ENCODE results near the gene RAET1L. TPM values are rescaled to one million over a fixed set of nuclear protein-coding genes. Genes with fewer than 3 reads are reported as not detected.
"Not testable (repeated sequence)": the region's sequence is repeated elsewhere in the genome, so short reads cannot be mapped to it uniquely, and the experiment has no call there.

RAET1L gene
- total RNA-seq, 1 donor from 2014 or later = 0.99 TPM

DNA sequence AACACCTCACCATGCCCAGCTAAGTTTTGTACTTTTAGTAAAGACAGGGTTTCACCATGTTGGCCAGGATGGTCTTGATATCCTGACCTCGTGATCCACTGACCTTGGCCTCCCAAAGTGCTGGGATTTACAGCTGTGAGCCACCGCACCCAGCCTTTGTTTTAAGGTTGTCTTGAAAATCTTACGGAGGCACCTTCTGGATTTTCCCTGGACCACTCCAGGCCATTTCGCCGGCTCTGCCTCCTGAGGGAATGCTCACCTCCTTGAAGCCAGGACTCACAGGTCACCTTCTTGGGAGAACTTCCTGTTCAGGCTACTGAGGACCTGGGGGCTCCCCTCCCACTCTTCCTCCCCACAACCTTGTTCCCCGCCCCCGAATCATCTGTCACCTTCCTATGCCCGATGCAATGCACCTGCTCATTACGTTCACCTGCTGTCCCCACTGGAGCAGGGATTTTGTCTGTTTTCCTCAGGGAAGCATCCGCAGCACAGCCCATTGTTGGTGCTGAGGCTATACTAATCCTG is 19.4 kb upstream of the RAET1L start:
- no peak for DNase-seq (ENCODE audit: low read depth)

DNA sequence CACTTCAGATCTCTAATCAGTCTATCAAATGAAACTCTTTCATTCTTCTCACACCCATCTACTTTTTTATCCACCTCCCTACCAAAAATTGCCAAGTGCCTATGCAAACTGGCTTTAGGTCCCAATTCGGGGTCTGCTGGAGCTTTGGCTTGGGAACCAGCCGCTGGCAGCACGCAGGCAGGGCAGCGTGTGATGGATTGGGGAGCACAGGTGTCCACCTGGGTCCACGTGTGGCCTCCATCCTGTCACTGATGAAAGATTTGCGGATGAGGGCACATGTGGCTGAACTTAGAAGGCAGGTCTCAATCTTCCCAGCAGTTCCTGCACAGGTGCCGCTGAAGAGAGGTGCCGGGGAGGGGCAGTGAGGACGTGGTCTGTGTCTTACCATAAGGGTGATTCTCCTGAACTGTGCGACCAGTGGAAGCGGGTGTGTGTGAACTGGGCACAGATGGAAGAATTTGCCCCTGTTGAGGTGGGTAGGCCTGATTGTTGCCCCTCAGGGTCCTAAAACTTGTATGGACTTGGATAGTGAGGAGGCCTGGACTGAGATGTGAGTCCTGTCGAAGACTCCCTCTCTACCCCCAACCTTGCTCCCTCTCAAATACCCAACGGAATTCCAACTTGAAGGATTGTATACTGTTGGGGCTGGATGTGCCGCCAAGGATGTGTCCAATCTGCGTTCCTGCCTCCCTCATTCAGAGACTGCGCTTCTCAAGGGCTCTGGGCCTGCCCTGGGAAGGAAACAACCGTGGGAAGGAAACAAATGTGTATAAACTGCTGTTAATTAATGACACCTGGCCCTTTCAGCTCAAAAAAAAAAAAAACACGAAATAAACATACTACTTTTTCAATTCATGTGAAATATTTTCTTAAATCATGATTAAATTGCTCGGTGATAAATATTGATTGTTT is 18.4 kb upstream of the RAET1L start:
- no peak for DNase-seq (ENCODE audit: low read depth)

DNA sequence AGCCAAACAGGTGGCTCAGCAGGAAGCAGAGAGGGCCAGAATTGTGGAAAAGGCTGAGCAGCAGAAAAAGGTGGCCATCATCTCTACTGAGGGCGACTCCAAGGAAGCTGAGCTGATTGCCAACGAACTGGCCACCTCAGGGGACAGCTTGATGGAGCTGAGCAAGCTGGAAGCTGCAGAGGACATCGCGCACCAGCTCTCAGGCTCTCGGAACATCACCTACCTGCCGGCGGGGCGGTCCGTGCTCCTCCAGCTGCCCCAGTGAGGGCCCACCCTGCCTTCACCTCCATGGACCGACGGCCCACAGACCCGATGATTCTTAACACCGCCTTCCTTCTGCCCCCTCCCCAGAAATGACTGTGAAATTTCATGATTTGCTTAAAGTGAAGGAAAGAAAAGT is 17.8 kb upstream of the RAET1L start:
- no peak for DNase-seq (ENCODE audit: low read depth)

DNA sequence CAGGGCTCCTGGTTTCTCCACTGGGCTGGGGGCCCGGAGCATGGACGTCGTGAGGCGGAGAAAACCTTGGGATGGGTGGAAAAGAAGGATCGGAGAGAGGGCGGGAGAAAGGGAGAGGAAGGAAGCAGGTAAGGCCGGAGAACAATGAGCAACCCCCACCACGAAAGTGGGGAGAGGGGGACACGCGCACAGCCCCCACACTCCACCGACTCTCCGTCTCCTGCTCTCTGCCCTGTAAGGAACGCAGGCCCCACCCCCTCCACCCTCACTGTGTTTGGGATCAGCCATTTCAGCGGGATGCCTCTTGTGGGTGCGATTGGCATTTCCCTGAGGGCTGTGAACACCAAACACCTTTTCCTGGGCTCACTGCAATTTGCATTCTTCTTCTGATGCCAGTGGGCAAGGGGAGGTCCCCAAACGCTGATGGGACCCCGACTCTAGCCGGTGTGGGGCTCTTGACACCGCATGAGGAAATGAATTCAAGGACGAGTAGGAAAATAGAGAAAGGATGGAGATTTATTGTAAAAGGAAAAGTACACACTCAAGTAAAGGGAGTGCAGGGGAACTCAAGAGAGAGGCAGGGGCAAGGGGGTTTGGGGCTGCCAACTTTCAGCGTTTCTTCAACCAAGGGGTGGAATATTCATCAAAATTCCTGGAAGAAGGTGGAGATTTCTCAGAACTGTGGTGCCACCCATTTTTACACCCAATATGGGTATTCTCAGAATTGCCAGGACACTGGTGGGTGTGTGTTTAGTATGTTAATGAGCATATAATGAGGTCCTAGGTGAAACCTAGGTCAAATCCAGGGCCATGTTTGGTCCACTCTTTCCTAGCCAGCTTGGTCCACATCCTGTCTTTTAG is 13.1 kb upstream of the RAET1L start:
- no peak for DNase-seq (ENCODE audit: low read depth)

DNA sequence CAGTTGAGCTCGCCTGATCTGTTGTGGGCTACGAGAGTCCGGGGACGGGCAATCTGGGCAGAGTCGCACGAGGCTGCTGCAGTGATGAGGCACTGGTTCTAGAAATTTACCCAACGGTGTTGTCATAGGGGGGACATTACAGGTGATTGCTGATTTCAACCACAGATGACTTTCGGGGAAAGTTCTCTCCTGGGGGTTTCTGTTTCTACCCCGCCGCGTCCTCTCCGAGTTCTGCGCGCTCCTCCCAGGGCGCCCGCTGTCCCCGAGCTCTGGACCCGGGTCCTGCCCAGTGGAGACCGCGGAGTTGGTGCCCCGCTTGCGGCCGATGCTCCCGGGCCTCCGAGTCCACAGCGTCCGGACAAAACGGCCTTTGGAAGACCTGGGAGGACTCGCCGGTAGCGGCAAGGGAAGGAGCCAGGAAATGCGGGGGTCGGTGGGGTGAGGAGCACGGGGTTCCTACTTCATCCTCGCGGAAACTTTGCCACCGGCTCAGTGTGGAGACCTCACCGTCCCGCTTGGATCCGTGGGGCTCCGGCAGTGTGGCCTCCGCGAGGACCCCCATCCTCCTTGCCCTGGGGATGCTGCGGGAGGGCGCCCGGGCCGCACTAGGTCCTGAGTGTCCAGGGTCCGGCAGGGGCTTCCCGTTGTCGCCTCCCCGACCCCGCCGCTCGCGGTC is 12.3 kb upstream of the RAET1L start:
- no peak for DNase-seq (ENCODE audit: low read depth)

DNA sequence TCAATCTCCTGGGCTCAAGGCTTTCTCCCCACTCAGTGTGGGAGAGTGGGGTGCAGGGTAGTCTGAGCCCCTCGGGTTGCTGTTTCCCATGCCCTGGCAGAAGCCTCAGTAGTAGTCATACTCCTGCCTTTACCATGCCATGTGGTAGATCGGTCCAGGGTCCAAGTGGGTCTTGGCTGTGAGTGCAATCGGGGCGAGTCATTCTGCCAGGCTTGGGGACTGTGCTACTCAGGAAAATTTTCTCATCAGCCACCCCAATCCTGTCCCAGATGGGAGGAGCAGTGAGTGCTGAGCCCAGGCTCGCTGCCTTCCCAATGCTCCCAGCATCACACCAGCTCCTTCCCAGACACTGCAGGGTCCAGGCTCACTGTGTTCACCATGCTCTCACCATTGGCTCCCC is 10.7 kb upstream of the RAET1L start:
- no peak for DNase-seq (ENCODE audit: low read depth)

DNA sequence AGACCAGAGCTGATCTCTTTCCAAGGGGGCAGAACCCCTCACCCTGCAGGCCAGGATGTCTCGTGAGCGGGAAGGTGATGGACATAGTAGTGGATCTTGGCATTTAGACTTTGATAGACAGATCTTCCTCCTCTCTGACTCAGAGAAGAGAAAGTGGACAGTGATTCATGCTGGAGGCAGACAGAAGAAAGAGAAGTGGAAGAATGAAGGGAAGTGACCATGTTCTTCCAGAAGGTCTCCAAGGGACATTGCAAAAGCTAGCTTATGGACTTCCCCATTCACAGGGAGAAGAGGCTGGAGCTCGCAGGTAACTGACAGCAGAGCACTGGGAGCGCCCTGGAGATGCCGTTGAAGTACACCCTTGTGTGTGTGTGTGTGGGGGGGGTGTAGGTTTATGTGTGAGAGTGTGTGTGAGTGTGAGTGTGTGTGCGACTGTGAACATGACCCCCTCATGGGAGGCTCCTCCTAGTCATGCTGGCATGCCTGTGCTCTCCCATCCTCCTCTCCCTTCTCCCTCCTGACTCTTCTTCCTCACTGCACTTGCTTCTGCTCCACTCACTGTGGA is 8.0 kb upstream of the RAET1L start:
- DNase-seq (ENCODE audit: low read depth) = no peak

DNA sequence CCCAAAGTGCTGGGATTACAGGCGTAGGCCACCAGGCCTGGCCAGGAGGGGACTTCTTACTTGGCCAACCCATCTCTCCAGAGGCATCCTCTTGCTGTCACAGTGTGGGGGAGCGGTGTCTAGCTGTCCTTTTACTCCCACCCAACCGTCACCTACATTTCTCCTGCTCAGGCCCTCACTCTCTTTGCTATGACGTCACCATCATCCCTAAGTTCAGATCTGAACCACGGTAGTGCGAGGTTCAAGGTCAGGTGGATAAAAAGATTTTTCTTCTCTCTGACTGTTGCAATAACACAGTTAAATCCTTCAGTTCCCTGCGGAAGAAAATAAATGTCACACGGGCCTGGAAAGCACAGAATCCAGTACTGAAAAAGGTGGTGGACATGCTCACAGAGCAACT is 7.3 kb upstream of the RAET1L start:
- DNase-seq (ENCODE audit: low read depth) = no peak

DNA sequence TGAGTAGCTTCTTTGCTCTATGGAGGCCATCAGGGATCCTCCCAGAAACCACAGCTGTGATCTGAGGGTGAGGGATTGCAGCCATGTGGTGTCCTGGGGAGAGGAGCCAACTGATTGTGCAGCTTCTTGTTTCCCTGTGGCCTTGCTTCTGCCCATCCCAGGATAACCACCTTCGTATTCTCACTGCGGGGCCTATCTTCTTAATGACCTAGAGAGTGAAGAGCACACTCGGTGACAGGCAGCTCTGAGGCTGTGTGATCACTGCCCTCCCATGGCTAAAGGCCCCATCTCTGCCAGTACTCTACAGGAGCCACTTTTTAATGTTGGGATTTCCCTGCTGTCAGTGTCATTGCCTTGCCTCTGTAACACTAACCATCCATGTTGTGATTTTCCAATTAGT is 5.3 kb upstream of the RAET1L start:
- DNase-seq (ENCODE audit: low read depth) = no peak

DNA sequence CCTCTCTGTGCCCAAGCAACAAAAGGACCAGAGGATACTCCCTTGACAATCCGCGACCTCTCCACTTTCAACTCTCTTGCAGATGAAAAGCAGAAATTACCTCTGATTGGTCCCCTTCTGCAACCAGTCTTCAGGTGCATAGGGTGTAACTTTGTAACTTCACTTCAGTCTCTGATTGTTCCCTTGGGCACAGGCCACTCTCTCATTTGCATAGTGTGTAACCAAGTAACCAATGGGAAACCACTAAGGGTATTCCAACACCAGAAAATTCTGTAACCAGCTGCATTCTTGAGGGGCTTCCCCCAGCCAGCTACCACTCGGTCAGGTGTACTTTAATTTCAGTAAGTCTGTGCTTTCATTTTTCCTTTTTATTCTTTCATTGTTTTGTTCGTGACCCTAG is 4.4 kb upstream of the RAET1L start:
- no peak for DNase-seq (ENCODE audit: low read depth)

DNA sequence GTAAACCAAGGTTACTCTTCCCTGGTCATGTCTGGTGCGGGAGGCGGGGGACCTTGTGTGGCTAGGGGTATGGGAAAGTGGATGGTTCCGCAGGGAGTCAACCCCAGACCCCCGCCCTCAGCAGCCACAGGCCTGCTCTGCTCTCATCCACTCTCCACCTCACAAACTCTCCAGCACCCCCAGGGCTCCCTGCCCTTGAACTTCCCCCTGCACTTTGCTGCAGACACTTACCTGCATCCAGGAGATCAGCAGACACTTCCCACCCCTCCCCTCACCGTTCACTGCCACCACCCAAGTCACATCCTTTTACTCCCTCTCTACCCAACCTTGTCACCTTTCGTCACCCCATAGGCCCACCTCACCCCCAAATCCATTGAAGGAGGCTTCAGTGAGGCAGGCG is 3.9 kb upstream of the RAET1L start:
- no peak for DNase-seq (ENCODE audit: low read depth)

DNA sequence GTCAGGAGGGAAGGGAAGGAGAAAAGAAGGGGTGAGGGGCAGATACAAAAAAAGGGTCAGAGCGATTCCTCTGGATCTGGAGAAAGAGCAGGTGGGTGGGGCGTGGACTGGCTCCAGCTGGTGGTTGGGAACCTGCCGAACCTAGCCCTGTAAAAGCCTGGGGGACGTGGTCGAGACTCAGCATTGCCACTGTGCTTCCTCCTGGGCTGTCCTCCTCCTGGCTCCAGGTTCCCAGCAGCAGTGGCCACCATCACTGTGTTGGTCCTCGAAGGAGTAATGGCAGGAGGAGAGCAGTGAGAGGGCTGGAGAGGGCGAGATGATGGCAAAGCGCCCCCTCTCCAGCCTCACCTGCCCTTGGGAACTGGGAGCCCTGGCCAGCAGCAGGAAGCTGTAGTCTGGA is 3.5 kb upstream of the RAET1L start:
- no peak for DNase-seq (ENCODE audit: low read depth)

DNA sequence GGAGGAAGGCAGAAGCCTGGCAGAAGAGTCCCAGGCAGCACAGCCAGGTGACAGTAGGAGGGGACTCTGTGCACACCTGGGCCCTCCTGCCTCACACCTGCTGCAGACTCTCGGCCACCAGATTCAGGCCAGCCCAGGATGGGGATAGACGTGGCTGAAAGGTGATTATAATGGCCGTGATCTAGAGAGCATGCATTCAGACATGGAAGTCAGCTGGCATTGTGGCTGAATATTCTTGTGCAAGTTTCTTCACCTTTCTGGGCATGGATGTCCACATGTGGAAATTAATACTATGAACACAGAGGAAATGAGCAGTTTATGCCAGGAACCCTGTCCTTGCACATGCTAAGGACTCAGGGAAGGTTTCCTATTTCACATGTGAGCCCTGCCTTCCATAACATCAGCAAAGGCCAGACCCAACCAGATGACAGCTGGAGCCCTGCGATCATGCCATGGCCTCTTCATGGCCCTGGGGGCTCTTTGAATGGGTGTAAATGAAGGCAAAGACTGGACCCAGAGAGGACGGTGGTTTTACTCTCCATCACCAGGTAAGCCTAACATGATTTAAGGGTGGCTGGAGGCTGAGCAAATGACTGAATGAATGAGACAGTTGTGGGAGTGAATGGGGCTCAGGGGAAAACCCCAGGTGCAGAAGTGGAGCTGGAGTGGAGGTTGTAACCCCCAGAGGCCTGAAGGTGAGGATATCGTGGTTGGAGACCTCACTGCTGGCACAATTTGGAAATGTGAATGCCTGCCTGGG is 2.7 kb upstream of the RAET1L start:
- no peak for DNase-seq (ENCODE audit: low read depth)

DNA sequence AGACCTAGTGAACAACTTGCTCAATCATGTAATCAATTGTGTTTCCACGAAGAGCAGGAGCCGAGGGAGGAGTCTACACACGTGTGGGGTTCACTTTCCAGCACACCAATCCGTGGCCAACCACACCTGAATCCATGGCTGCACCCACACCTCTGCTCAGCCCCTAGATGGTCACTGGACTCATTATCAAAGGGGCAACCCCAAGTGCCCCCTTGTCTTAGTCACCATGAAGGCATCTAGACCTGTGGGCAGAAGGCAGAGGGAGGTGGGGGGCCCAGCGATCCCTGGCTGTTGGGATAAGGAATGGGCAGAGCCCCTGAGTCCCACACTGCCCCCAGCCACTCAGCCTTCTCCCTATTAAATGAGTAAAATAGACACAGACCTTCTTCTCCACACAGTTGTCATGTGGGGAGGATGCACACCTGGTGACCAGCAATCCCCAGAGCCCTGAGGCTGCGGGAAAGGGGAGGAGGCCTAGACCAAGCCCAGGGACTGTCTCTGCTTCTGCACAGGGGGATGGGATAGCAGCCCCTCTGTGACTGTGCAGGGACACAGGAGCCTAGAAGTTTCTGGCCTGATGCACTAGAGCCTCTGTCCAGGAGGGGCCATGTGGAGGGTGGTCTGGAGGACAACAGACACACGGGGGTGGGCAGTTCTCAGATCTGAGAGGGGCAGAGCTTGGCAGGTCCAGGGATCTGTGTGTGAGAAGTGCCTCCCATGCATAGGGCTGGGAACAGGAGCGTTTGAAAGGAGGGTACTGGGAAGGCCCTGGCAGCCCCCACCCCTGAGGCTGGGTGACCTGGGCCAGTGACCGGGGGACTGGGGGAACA is 1.9 kb upstream of the RAET1L start:
- DNase-seq (ENCODE audit: low read depth) = no peak

DNA sequence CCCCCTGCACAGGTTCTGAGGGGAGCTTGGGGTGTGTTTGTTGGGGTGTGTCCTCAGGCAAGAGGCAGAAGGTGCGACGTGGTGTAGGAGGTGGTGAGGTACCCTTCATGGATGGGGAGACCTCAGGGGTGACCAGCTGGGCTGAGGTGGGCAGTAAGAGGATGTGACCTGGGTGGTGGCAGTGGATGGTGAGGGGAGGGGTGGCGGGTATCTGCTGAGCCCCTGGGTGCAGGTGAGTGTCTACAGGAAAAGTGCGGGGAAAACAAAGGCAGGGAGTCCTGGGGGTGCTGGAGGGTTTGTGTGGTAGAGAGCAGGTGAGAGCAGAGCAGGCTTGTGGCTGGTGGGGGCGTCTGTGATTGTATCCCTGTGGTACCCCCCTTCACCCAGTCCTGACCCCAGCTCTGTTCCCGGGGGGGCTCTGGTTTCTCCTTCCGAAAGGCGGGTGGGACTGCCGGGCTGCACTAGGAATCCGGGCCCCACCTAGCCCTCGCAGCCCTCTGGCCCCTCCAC is 631 bp downstream of the RAET1L start:
- no peak for DNase-seq (ENCODE audit: low read depth)

DNA sequence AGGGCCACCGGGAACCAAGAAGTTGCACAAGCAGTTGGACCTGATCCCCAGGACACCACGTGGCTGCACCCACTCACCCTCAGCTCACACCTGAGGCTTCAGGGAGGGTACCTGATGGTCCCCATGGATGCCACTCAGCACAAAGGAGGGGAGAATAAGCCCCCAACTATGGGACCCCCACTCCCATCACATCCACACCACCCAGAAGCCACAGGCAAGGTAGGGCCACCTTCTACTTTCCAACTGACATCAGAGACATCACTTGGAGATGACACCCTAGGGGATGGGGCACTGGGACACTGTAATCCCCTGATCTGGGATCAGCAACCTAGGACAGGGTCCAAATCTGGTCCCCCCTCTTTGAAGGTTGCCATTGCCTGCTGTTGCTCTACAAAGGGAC is 1.3 kb downstream of the RAET1L start:
- DNase-seq (ENCODE audit: low read depth) = not testable (repeated sequence)

DNA sequence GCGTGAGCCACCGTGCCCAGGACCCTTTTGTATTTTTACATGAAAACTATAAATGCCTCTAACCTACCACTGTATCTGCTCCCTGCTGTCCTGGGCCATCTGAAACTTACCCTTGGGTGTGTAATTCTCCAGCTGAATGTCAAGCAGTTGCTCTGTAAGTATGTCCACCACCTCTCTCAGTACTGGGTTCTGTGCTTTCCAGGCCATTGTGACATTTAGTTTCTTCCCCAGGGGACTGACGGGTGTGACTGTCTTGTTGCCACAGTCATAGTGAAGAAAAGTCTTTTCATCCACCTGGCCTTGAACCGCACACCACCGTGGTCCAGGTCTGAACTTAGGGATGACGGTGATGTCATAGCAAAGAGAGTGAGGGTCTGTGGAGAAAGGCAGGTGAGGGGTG is 3.5 kb downstream of the RAET1L start:
- not testable (repeated sequence) for DNase-seq (ENCODE audit: low read depth)

DNA sequence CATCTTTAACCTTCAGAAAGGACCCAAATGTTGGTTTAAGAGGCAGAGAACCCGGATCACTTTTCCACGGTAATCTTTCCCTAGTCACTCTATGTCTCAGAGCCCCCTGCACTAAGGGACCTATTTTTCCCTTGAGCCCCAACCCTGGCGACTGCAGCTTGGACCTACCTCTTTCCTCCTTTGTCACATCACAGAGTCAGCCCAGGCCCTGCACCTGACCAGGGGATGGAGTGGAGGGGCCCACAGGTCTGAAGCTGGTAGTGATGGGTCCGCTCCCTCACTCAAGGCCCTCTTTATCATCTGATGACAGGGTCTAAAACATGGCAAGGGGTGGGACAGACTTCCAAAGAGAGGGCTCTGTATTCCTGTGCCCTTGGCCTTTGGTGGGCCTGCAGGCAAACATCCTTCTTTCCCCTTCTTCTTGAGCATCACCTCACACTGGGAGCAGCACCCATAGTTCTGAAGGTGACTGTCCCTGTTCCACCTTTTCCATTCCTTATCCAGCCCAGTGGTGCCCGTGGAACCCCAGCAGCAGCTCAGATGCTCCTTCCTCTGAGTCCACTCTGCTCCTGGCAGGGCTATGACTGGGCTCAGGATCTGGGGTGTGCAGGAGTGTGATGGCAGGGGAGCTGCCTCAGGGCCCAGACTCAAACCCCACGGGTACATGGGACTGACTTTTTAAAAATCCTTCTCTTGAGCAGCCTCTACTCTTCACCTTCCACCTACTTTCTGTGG is 6.3 kb downstream of the RAET1L start:
- DNase-seq (ENCODE audit: low read depth) = no peak

DNA sequence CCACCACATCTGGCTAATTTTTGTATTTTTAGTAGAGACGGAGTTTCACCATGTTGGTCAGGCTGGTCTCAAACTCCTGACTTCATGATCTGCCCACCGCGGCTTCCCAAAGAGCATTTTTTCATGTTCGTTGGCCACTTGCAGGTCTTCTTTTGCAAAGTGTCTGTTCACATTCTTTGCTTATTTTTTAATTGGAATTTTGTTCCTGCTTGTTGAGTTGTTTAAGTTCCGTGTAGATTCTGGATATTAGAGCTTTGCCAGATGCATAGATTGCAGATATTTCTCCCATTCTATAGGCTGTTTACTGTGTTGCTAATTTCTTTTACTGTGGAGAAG is 8.2 kb downstream of the RAET1L start:
- not testable (repeated sequence) for DNase-seq (ENCODE audit: low read depth)

All from renal cortical epithelial cell (primary cell).